CD4-positive, alpha-beta T cell treated with Interleukin-12 subunit alpha and Interleukin-12 subunit beta, for 1 hour (primary cell): ENCODE results near the gene DDB1.

Source experiments
- DNase-seq: peaks from one replicate; pipeline ENCODE4 v3.0.0-alpha.2; 2020

The DDB1 gene

GRCh38 chr11:61334434-61335354 lies 1.8 kb upstream of the DDB1 start:
- DNase-seq: no peak

GRCh38 chr11:61333550-61334433 lies 887 bp upstream of the DDB1 start:
- no peak for DNase-seq

- DNase-seq: no peak
Measured at GRCh38 chr11:61332281-61332796, 566 bp downstream of the DDB1 start.

- DNase-seq: no peak
Measured at GRCh38 chr11:61331651-61332050, 1.3 kb downstream of the DDB1 start.

DNA sequence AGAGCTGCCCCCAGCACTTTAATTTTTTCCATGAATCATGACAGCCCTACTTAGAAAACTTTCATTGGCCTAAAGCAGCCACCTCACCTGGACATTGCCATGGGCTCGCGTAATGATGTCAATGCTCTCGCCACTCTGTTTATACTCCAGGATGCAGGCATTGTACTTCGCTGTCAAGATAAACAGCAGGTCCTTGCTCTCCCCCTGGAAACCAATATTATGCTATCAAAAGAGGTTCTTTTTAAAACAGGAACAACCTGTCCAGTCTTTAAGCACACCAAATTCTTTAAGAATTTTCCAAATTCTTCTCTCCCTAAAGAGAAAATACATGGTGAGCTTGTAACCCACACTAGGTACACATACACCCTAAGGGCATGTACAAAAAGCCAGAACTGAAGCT lies 3.0 kb downstream of the DDB1 start:
- DNase-seq: no peak

- no peak for DNase-seq
Measured at GRCh38 chr11:61328351-61328750, 4.6 kb downstream of the DDB1 start.

GRCh38 chr11:61327669-61328071 lies 5.2 kb downstream of the DDB1 start:
- DNase-seq: no peak

GRCh38 chr11:61325649-61326414 lies 7.1 kb downstream of the DDB1 start:
- no peak for DNase-seq

GRCh38 chr11:61315260-61315659 lies 17.6 kb downstream of the DDB1 start:
- DNase-seq: no peak

DNA sequence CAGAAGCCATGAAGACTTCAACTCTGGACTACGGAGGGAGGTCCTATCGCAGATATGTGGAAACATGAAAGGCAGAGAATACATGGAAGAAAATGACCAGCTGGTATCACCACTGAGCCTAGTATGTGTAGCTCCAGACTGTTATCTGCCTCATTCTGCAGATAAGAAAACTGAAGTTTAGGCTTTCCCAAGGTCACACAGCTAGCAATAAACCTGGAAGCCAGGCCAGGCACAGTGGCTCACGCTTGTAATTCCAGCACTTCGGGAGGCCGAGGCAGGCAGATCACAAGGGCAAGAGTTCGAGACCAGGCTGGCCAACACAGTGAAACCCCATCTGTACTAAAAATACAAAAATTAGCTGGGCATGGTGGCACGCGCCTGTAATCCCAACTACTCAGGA lies 22.2 kb downstream of the DDB1 start:
- DNase-seq: no peak

- DNase-seq: no peak
Measured at GRCh38 chr11:61309739-61310138, 23.2 kb downstream of the DDB1 start.

DNA sequence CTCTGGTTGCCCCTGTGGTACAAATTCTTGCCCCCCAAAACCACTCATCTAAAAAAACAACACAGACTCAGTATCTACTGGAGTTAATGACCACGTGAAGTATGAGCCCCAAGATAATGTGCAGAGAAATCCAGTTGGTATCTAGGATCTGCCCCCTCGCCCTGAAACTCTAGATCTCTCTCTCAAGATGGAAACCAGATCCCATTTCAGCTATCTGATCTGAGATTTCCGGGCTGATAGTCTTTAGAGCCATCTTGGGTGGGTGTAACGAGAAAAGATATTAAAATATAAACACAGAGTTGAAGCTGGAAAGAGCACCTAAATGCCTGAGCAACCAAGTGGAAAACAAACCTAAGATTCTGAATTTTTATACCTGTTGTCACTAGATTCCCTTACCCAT lies 23.8 kb downstream of the DDB1 start:
- DNase-seq: no peak

GRCh38 chr11:61307354-61307753 lies 25.6 kb downstream of the DDB1 start:
- no peak for DNase-seq

- DNase-seq: no peak
Measured at GRCh38 chr11:61306221-61306620, 26.7 kb downstream of the DDB1 start.

DNA sequence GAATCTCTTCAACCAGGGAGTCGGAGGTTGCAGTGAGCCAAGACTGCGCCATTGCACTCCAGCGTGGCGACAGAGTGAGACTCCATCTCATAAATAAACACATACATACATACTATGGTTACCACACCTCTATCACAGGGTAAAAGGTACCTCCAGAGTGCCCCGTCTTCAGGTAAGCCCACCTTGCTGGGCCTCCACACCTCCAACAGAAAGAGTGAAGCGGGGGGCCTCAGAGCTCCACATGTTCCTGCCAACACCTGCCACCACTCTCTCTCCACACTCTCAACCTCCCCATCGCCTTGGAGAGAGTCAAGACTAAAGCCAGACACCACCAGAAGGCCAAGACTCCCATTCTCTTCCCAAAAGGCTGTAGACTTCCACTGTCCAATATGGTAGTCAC lies 27.5 kb downstream of the DDB1 start:
- no peak for DNase-seq

DNA sequence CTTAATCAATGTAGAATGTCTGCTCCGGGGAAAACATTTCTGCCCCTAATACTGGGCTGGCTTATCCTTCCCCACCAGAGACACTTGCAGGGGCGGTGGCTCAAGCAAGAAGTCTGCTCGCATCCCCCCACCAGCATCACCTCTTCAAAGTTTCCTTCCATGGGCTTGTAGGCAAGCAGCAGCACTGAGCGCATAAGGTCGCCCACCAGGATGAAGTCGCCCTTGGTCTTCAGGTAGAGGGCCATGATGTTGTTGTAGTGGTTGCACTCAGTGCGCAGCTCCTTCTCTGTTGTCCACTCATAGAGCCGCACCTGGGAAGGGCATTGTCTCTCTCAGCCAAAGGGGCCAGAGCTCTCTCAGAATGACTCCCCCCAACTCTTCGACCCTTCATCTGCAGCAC lies 29.2 kb downstream of the DDB1 start:
- DNase-seq: no peak

- DNase-seq: no peak
Measured at GRCh38 chr11:61302550-61302949, 30.4 kb downstream of the DDB1 start.

GRCh38 chr11:61298663-61299244 lies 34.2 kb downstream of the DDB1 start:
- DNase-seq: no peak

DNA sequence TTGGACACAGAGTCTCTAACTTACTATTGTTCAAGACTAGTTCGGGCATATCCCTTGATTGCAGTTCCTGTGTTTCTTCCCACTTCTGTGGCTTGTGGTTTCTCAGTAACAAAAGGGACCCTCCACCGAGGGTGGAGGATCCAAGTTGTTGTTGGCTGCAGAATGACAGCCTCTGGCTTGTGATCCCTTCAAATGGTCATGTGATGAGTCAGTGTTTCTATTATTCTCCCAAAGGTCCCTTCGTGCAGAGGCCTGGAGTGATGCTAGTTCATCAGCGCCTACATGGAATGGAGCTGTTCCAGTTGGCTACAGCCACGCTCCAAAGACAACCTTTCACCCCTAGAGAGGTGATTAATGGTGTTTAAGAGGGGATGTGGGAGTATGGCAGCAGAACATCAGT lies 35.2 kb downstream of the DDB1 start:
- no peak for DNase-seq

- DNase-seq: no peak
Measured at GRCh38 chr11:61297341-61297740, 35.6 kb downstream of the DDB1 start.

- DNase-seq: no peak
Measured at GRCh38 chr11:61295596-61295926, 37.3 kb downstream of the DDB1 start.

- peak; percentile 49 for DNase-seq
Measured at GRCh38 chr11:61294717-61295595, 37.9 kb downstream of the DDB1 start, which contains the start of gene VWCE. Gene VWCE (minus strand): TSS chr11:61295316. CDS start chr11:61295037, 279 bp downstream.
